ENCODE measurements around the gene FN3KRP.

The FN3KRP gene

DNA sequence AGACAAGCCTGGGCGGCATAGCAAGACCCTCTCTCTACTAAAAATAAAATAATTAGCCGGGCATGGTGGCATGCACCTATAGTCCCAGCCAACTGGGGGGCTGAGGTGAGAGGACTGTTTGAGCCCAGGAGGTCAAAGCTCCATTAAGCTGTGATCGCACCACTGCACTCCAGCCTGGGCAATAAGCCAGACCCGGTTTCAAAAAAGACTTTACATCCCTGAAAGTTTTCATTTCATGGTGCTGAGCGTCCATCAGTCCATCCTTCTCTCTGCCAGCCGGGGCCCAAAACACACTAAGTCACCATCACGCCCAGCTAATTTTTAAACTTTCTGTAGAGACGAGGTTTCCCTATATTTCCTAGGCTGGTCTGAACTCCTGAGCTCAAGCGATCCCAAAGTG lies 28.6 kb upstream of the FN3KRP start:
- DNase-seq (ENCODE audit: low read depth): no peak

DNA sequence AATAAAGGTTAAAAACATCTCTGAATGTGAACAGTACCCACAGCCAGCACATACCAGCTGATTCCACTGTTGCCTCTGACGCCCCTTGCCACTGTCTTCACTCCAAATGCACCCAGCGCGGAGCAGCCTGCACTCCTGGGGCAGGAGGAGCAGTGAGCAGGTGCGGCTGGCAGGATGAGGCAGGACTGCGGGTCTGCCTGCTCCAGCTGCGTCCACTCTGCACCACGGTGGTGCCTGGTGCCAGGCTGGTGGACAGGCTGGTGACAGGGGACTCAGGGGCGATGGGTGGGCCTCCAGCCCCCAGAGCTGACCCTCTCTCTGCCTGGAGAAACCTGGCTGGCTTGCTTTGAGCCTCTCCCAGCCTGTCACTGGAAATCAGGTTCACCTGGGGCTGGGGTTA lies 27.4 kb upstream of the FN3KRP start:
- no peak for DNase-seq (ENCODE audit: low read depth)

DNA sequence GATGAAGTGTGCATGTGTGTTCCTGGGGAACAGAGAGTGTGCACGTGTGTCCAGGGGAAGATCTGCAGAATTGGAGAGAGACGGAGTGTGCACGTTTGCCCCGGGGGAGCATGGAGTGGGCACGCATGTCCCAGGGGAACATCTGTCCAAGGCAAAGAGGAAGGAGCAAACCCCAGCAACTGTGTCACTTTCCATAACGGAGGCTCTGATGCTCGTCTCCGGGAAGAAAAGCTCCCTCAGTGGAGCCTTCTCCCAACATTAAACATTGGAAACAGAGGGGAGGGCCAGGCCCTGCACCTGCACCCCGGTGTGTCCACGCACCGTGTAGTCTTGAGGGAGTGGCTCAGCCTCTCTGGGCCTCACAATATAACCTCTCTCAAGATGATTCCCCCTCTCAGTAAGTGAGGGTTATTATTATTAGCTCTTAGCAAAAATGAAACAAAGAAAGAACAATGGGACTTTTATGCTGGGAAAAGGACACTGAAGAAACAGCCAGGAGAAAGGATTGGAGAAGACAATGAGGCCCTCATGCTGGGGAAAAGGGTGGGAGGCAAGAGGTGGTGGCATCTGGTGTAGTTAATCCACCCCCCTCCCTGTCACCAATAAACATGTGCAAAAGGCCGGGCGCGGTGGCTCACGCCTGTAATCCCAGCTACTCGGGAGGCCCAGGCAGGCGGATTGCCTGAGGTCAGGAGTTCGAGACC lies 25.6 kb upstream of the FN3KRP start:
- no peak for DNase-seq (ENCODE audit: low read depth)

DNA sequence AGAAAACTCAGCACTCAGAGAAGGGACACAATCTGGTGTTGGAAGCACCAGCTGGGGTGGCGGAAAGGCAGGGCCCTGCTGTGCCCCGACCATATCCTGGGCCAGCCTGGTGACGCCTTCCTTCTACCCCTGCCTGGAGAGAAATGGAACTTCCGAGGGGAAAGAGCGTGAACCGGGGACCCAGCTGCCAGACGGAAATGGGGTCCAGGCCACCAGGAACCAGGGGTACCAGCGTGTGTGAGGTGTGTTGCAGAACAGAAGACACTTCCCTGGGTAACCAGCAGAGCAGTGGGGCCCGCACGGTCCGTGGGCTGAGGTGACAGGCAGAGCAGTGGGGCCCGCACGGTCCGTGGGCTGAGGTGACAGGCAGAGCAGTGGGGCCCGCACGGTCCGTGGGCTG lies 24.8 kb upstream of the FN3KRP start:
- DNase-seq (ENCODE audit: low read depth): no peak

DNA sequence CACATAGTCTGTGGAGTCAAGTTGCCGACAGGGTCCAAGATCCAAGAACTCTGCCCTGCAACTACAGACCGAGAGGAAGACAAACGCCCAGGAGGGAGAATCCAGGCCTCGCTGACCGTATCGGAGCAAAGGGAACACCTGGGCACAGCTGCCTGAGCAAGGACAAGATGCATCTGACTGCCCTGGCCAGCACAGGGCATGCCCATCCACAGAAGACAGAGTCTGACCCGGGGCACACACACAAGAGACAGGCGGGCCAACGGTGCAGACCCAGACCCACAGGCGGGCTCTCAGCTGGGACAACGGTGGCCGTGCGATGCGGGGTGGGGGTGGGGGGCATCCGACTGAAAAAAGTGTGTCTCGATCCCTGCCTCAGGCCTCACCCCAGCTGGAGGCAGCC lies 24.2 kb upstream of the FN3KRP start:
- DNase-seq (ENCODE audit: low read depth): no peak

DNA sequence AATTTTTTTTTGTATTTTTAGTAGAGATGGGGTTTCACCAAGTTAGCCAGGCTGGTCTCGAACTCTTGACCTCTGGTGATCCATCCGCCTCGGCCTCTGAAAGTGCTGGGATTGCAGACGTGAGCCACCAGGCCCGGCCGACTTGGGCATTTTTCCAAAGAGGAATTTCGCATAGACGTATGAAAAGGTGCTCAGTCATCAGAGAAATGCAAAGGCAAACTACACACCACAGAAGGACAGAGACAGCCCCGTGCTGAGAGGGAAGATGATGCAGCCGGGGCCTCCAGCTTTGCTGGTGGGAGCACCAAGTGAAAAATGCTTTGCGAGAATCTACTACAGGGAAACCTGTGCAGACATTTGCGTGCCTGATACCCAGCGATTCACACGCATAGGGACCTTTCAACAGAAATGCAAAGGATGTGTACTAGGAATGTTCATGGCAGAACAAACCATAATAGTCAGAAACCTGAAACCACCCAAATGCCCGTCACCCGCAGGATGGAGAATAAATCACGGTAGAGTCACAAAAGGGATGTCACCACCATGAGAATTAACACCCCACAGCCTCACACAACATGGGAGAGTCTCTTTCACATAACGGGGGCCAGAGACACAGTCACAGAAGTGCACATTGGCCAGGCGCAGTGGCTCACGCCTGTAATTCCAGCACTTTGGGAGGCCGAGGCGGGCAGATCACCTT lies 23.2 kb upstream of the FN3KRP start:
- no peak for DNase-seq (ENCODE audit: low read depth)

DNA sequence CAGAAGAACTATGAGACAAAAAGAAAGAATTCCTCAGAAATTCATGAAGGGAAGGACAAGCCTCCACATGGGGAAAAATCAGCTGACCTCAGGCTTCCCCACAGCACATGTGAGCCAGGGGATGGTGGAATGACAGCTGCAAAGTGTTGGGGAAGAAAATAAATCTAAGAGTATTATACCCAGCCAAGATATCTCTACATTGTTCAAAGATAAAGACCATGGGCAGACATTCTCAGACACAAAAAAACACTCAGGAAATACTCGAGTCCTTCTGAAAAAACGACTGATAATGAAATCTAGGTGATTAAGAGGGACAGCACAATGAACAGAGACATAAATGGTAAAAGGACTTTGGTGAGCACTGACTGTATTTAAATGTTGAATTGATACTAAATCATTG lies 21.9 kb upstream of the FN3KRP start:
- no peak for DNase-seq (ENCODE audit: low read depth)

DNA sequence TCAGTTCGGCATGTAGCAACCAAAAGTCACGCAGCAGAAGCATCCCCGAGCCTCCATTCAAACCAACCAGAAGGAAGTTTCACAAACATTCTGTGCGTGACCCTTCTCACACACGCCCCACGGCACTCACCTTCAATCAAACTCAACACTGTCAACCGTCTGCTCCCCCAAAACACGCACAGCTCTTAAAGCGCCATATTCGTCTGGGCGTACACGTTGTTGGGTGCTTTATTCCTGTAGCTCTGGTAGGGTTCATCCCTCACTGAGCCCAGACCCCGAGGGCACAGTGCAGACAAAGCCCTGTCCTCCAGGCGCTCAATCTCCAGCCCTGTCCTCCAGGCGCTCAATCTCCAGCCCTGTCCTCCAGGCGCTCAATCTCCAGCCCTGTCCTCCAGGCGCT lies 20.2 kb upstream of the FN3KRP start:
- DNase-seq (ENCODE audit: low read depth): no peak

DNA sequence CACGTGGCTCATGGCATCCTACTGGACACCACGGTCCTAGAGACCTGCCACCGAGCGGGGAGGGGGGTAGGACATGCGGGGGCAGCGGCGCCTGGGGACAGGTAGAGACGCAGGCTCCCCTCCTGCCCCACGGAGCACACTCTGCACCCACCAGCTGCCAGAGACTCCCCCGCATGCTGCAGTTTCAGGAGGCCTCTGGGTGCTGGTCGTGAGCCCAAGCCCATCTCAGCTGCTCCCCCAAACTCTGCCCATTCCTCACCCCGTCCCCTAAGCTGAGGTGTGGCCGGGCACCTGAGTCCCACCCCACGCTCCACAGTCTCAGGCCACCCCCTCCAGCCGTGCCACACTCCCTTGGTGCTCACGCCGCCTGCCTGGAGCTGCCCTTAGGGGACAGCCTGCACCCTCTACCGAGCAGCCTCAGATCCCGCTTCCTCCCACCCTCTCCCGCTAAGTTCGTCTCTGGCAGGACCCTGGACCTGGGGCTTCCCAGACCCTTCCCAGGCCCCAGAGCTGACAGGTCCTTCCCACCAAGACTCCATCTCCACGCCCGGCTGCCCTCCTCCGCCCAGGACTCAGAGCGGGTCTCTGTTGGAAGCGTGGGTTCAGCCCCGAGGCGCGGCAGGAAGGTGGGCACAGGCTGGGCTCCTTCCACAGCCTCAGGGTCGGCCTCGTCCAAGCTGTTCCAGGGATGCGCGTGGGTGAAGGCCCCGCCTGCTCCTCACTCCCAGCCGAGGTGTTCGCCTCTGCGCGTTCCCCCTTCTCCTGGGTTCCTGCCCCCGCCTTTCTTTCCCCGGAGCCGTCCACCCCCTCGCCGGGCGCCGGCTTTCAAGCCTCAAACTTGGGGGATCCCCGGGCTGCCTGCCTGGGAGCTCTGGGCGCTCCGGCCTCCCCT lies 19.3 kb upstream of the FN3KRP start:
- no peak for DNase-seq (ENCODE audit: low read depth)

DNA sequence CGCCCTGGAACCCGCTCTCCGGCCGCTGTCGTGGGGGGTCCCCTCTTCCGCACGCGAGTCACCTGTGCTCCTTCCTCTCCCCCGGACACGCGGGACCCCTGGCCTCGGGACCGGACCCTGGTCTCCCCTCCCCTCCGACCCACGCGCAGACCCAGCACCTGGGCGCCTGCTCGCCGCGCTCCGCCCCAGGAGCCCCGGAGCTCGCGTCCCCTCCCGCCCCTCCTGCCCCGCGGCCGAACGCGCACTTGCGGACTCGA lies 18.8 kb upstream of the FN3KRP start:
- DNase-seq (ENCODE audit: low read depth): no peak

DNA sequence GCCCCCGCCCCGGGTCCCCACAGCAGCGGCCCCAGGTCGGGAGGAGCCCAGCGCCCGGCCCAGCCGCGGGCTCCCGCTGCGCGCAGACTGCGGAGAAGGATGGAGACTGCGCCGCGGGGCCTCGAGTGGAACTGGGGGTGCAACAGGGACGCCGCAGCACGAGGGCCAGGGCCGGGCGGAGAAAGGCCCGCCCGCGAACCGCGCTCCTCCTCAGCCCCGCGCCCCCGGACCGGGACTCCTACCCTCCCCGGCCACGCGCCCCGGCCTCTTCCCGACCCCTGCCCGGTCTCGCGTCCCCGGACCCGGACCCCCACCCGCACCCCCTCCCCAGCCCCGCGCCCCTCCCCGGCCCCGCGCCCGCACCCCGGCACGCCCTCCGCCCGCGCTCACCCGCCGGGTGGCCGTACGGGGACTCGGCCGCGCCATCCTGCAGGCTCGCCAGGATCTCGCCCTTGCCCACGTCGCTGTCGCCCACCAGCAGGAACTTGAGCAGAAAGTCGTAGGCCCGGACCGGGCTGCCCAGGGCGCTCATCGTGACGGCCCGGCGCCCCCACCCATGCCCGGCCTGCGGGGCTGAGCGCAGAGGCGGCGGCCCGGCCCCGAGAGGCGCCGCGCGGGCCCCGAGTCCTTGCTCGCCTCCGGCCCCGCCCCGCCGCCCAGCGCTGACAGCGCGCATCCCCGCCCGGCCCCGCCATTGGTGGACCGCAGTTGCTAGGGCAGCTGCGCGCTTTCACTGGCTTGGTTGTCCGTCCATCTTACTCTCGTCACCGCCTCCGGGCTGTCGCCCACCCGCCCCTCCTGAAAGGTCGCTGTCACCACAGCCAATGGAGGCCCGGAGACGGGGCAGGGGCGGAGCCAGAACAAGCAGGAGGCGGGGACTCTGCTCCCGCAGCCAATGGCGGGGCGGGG lies 18.2 kb upstream of the FN3KRP start, which contains the start of gene RAB40B:
RAB40B (minus strand) TSS at position 634 of the 909 bp plus-strand sequence; CDS start at position 532, 102 bp downstream.
- DNase-seq (ENCODE audit: low read depth): peak; percentile 99

DNA sequence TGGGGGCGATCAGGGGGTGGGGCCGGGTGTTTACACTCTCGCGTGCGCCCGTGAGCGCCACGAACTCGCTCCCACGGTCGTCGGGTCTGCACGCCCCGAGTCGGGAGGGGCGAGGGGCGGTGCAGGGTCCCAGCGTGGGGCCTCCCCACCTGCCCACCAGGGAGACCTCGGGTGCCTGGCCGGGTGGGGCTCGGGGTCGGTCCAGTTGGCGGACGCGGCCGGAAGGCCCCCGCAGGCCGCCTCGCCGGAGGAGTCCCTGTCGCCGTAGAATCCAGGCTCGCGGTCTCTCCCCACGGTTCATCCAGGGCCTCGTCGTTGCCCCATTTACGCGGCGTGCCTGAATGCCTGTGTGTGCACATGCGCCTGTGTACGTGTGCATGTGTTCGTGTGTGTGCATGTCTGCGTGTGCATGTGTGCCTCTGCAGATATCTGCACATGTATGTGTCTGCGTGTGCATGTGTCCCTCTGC lies 17.5 kb upstream of the FN3KRP start:
- DNase-seq (ENCODE audit: low read depth): no peak

DNA sequence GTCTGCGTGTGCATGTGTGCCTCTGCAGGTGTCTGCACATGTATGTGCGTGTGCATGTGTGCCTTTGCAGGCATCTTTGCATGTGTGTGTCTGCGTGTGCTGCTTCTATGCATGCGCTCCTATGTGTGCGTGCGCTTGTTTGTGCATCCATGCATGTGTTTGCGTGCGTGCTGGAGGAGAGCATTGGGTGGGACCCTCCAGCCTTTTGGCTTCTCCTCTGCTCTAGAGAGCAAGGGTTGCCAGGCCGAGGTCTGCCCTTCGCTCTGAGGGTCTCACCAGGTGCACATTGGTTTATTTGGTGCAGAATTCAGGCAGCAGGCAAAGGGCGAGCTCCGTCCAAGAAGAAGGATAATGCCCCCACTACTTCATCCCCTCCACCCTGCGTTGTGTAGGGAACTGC lies 17.0 kb upstream of the FN3KRP start:
- DNase-seq (ENCODE audit: low read depth): no peak

DNA sequence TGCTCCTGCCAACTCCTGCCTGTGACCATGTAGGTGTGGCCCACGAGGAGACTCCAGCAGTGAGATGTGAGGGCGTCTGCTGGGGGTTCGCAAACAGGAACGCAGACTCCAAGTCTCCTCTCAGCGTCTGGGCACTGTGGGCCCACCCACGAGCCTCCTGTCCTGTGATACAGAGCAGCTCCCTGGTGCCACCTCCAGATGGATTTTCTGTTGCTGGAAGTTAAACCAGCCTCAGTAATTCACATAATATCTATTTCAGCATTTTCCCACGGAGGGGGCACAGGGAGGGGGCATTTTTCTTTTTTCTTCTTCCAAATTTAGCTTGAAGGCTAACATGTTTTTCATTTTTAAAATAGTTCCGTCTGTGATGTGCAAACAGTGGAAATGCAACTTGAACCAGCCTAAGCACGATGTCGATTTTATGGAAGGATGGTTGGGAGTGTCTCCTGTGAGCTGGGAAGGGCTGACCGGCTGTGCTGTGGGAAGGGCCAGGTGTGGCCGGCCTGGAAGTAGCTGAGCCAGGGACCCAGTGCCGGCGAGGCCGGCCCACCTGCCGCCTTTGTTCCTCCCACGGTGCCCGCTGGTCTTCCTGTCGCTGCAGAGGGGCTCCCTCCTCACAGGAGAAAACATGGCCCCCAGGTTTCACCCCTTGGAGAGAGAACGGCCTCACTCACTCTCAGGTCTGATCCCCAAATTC lies 14.1 kb upstream of the FN3KRP start:
- DNase-seq (ENCODE audit: low read depth): no peak

DNA sequence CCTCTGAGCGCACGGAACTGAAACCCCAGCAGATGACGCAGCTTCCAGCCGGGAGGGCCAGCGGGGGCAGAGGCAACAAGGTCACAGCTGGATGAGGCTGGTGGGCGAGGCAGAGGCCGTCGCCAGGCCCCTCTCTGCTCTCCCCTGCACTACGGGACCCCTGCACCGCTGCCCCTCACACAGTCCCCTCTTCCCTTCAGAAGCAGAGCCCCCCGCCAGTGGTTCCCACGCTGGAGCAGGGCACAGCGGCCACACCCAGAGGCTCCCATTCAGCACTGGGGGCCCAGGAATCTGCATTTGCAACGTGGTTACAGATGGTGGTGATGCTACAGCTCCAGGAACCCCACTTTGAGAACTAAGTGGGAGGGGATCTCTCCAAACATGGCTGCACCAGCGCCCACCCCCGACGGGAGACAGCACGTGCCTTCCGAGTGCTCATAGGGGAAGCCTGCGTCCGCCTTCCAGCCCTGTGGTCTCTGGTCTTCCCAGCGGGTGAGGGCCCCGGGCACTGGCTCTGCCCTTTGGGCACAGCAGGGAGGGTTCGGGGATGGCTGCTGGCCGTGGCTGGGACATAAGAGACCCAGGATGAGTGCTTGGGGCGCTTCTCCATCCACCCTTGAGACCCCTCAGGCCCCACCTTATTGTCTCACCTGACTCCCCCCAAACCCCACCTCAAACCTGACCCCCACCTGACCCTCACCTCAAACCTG lies 13.3 kb upstream of the FN3KRP start:
- no peak for DNase-seq (ENCODE audit: low read depth)

DNA sequence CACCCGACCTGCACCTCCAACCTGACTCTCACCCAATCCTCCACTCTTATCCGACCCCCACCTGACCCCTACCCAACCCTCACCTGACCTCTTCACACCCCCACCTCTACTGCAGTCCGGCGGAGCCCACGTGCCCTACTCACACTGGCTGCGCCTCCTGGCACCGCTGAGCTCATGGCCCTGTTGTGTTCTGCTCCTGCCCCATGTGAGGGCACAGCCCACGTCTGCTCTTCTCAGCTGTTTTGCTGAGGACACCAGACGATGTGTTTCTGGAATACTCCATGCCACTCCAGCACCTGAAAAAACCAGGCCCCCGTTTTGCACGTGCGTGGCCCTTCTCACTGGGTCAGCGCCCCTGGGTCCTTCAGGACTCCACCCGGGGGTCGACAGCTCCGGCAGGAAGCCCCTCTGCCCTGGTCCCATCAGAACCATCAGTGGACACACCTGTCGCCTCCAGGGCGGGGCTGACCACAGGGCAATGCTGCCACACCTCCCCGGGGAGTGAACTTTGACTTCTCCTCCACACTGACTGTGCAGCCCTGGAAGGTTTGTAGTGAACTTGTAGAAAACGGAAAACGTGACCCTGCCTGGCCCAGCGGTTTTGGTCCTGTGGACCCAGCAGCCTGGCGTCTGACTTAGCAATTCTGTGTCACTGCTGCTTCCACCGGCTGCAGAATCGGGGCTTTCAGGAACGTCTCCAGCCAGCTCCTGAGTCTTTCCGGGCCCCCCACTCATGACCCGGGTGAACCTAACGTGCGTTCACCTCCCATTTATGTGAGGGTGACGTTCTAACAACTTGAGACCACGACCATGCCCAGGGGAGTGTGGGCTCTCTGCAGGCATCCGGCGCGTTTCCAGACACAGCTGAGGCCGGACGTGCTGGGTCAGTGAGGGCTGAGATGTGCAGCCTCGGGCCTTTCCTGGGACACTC lies 12.3 kb upstream of the FN3KRP start:
- no peak for DNase-seq (ENCODE audit: low read depth)

DNA sequence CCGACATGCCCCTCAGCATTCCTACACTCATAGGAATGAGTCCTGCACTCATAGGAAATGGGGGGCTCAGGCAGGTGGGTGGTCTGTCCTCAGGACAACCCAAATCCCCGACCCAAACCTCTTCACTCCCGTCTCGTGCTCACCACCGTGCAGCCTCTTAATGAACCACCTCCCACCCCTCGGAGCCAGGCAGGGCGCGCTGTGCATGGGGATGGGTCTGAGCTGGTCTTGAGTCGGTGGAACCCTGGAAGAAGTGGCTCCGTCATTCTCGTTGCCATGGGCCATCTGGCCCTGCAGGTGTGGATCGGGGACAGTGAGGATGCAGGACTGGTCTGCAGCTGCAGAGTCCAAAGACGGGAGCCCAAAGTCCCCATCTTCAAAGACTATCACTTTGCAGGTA lies 11.6 kb upstream of the FN3KRP start:
- DNase-seq (ENCODE audit: low read depth): no peak

DNA sequence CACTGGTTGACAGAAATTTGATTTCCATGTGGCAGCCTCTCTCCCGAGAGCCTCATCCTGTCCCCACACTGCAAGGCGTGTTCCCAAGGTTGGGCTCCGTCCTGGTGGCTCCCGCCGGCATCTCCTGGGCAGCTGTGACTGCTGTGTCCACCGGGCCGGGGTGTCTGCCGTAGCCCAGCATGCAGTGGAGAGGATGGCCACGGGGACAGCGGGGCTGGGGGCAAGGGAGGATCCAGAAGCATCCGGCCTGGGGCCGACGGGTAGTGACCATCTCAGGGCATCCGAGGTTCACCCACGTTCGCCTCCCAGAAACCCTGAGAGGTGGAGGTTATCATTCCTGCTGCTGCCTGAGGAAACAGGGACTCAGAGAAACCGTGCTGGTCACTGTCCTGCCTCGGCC lies 10.8 kb upstream of the FN3KRP start:
- DNase-seq (ENCODE audit: low read depth): no peak

DNA sequence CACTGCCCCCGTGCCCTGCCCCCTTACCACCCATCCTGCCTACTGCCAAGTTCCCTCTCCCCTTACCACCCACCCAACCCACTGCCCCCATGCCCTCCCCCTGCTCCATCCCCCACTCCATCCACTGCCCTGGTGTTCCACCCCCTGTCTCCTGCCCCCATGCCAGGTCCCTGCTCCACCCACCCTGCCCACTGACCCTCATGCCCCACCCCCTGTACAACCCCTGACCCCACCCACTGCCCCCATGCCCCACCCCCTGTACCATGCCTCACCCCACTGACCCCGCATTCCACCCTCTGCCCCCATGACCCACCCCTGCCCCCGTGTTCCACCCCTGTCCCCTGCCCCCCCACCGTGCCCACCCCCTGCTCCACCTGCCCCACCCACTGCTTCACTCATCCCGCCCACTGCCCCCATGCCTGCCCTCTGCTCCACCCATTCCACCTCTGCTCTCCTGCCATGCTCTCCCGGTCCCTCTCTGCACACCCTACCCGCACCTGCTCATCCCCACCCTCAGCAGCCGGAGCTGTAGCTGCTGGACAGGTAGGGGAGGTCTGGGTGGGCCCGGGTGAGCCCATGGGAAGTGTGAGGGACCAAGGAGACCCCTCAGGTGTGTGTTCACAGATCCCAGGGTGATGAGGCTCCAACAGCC lies 7.4 kb upstream of the FN3KRP start:
- DNase-seq (ENCODE audit: low read depth): no peak
